Choroid plexus epithelial cell (primary cell): ENCODE results near the gene KCNMA1.
"Not testable (repeated sequence)": the region's sequence is repeated elsewhere in the genome, so short reads cannot be mapped to it uniquely, and the experiment has no call there.

Source experiments
- DNase-seq: peaks from one replicate; pipeline ENCODE4 v3.0.0-alpha.2; 2010; ENCODE audit warnings: low read depth
- H3K4me3 ChIP-seq: 2 replicates; pipeline ENCODE4 v1.5.1; 2011; ENCODE audit warnings: low read depth, mild to moderate bottlenecking, control low read depth, low read length, moderate library complexity
- CTCF ChIP-seq: conservative IDR thresholded peaks from 2 replicates; pipeline ENCODE4 v1.5.1; 2011; ENCODE audit warnings: low read depth, mild to moderate bottlenecking, control low read depth, inconsistent platforms, low read length, moderate library complexity

Gene KCNMA1

DNA sequence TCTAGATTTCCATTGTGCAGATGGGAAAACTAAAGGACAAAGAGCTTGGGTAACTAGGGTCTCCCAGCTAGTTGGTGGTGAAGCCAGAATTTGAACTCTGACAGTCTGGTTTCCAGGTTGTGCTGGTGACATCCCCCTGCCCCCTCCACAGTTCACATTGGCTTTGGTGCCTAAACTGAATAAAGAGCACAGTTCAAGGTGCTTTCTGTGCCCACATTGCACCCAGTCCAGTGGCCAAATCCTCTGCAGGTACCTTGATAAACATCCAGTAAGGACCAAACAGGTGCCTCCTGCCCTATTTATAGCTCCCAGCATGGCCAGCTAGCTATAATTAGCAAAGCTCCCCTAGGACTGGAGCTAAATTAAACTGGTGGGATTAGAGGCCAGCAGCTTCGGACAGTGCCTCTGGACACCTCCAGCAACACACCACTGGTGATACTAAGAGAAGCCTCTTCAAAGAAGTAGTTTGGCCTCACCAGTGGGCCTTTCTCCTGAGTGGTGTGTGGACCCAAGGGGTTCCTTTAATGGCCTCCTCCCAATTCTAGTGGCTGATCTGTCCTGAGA, 59.9 kb downstream of the KCNMA1 start:
- no peak for TF ChIP-seq CTCF
- DNase-seq = no peak
- no peak overlapping the region for H3K4me3 ChIP-seq

- no peak for TF ChIP-seq CTCF
- DNase-seq = no peak
These were observed 61.1 kb downstream of the KCNMA1 start for GRCh38 chr10:77576444-77577032.

GRCh38 chr10:77576007-77576367, 61.6 kb downstream of the KCNMA1 start:
- DNase-seq = no peak
- no peak for TF ChIP-seq CTCF
- no peak overlapping the region for H3K4me3 ChIP-seq

More at GRCh38 chr10:77576444-77577032, 61.1 kb downstream of the KCNMA1 start:
- H3K4me3 ChIP-seq = no peak overlapping the region

DNA sequence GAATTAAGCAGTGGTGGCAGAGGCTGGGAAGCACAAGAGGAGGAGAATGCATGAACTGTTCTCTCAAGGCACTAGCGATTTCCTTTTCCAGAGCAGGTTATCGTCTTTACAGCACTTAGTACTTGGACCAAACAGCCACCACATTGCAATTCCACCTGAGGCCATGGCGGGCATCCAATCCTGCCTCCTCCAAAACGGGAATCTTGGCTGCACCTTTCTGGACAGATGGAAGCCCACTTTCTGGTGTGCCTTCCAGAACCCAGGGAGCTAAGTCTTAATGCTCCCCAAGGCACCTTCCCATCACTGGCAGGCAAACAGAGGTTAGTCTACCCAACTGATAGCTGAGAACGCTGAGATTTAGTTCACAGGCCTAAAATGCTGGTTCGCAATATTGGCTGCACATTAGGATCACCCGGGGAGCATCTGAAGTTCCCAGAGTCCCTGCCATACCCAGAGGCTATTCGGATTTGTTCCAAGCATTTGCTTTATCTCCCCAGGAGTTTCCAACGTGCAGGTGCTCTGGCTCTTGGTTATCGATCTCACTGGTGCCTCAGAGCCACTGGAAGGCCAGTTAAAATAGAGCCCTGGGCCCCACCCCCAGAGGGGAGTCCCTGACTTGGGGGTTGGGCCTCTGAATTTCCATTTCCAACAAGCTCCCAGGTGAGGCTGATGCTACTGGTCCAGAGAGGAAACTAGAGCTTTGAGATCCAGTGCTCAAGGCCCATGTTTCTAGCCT, 62.2 kb downstream of the KCNMA1 start:
- TF ChIP-seq CTCF = no peak
- no peak overlapping the region for H3K4me3 ChIP-seq
- DNase-seq = no peak

DNA sequence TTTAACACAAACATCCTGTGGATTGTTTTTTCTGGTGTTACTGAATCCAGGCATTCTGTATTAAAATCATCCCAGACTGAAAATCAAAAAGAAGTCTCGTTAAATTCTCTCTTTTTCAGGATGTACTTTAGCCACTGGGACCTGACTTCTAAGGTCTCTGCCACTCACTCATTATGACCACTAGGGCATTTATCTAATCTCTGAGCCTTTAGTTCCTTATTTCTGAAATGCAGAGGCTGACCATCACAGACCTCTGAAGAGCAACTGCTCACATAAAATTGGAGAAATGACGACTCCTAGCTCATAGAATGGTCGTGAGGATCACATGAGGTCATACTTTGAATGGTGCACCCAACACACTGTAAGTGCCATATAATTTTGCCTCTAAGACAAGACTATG, 63.2 kb downstream of the KCNMA1 start:
- no peak for DNase-seq
- H3K4me3 ChIP-seq = no peak overlapping the region
- TF ChIP-seq CTCF = peak; percentile 28

- H3K4me3 ChIP-seq, DNase-seq: not testable (repeated sequence)
These were observed 65.1 kb downstream of the KCNMA1 start for GRCh38 chr10:77572520-77572919.

DNA sequence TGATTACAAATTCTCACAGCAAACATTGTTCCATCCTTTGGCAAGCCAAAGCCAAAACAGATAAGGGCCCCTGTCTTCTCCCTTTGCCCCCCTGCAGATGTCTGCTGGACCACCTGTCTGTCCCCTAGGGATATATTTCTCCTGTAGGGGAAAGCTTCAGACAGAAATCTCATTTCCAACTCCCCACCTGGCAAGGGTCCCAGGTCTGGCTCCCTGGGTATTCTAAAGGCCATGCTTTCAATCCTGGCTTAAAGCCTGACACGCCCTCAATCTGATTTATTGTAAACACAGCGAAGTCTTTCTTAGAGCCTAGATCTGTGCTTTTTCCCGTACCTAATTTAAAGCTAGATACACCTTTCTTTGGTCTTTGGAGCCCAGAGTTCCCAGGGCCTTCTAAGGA, 66.1 kb downstream of the KCNMA1 start:
- H3K4me3 ChIP-seq = no peak overlapping the region
- no peak for TF ChIP-seq CTCF
- no peak for DNase-seq
